ENCODE data around the gene CEACAM16.

DNA sequence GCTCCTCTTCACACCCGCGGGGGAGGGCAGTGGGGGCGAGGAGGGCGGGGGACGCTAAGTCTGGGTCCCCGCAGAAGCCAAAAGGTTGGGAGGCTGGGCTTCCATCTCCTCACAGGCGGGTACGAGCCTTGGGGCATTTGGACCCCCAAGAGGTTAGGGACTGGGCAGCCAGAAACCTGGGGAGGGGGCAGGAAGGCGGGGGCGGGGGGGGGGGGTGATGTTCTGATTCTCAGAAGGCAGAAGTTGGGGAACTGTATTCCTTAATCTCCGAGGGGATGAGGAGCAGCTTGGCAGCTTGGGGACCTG is 54.6 kb downstream of the CEACAM16 start:
- TF ChIP-seq POLR2A (IDR thresholded peaks at IDR 0.05) = no peak
- TF ChIP-seq, protein P1, sequence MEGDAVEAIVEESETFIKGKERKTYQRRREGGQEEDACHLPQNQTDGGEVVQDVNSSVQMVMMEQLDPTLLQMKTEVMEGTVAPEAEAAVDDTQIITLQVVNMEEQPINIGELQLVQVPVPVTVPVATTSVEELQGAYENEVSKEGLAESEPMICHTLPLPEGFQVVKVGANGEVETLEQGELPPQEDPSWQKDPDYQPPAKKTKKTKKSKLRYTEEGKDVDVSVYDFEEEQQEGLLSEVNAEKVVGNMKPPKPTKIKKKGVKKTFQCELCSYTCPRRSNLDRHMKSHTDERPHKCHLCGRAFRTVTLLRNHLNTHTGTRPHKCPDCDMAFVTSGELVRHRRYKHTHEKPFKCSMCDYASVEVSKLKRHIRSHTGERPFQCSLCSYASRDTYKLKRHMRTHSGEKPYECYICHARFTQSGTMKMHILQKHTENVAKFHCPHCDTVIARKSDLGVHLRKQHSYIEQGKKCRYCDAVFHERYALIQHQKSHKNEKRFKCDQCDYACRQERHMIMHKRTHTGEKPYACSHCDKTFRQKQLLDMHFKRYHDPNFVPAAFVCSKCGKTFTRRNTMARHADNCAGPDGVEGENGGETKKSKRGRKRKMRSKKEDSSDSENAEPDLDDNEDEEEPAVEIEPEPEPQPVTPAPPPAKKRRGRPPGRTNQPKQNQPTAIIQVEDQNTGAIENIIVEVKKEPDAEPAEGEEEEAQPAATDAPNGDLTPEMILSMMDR (IDR thresholded peaks at IDR 0.05) = no peak
